ENCODE results near the gene HSPBAP1.

HSPBAP1 gene

GRCh38 chr3:122816587-122816986 lies 23.0 kb upstream of the HSPBAP1 start:
- Histone ChIP-seq H3K27me3 (replicated peaks in 2 of 5; ENCODE audit: control insufficient read depth in 4 of 5, insufficient read depth in 5 of 5, low read length in 4 of 5) (no peaks in the 10 kb centered on the region), H3K27ac (ENCODE audit: insufficient read depth in 1 of 2, low read depth in 1 of 2, low read length in 2 of 2, poor library complexity in 1 of 2, severe bottlenecking in 2 of 2) (no peak overlapping the region), H3K36me3 (ENCODE audit: control insufficient read depth in 4 of 4, insufficient read depth in 4 of 4, low read length in 3 of 4) (peaks cover 0 to 9% (median 3%) of the 10 kb centered on the region in 4 experiments), H3K4me1 (ENCODE audit: control extremely low read depth in 1 of 4, control insufficient read depth in 4 of 4, insufficient read depth in 4 of 4, low read length in 3 of 4) (no peaks in the 10 kb centered on the region), H3K4me3 (ENCODE audit: control insufficient read depth in 1 of 7, extremely low read depth in 1 of 7, insufficient read depth in 4 of 7, low read depth in 2 of 7, low read length in 6 of 7) (no peak overlapping the region), H3K9me3 (ENCODE audit: control extremely low read depth in 1 of 5, control insufficient read depth in 4 of 5, insufficient read depth in 2 of 5, low read depth in 1 of 5, low read length in 4 of 5) (no peaks in the 10 kb centered on the region)
- POLR2A ChIA-PET = no interaction called here
- CTCF ChIA-PET = no interaction called here
- no peak for DNase-seq
- 100% methylated on average over 2 of the region's 2 CpGs for WGBS (ENCODE audit: insufficient coverage)

DNA sequence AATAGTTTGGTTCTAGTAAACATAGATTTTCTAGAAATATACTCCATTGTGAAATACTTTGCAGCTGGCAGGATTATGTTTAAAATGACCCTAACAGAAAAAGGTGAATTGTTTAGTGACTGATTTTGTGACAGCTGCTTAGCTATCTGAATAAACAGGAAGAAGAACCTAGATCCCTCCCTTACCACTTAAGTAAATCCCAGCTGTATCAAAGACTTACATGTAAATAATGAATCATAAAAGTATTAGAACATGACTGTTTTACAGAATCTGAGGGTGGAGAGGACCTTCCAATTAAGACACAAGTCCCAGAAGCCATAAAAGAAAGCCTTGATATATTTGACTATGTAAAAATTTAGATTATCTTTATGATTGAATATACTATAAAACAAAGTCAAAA lies 17.1 kb upstream of the HSPBAP1 start:
- H3K27ac ChIP-seq (ENCODE audit: insufficient read depth in 1 of 2, low read depth in 1 of 2, low read length in 2 of 2, poor library complexity in 1 of 2, severe bottlenecking in 2 of 2) = no peak overlapping the region
- H3K4me1 ChIP-seq (ENCODE audit: control extremely low read depth in 1 of 4, control insufficient read depth in 4 of 4, insufficient read depth in 4 of 4, low read length in 3 of 4) = no peaks in the 10 kb centered on the region
- ChIA-PET POLR2A (no interaction called here), CTCF (no interaction called here)
- H3K9me3 ChIP-seq (ENCODE audit: control extremely low read depth in 1 of 5, control insufficient read depth in 4 of 5, insufficient read depth in 2 of 5, low read depth in 1 of 5, low read length in 4 of 5) = no peaks in the 10 kb centered on the region
- no peaks in the 10 kb centered on the region for H3K27me3 ChIP-seq (replicated peaks in 2 of 5; ENCODE audit: control insufficient read depth in 4 of 5, insufficient read depth in 5 of 5, low read length in 4 of 5)
- no peak overlapping the region for H3K4me3 ChIP-seq (ENCODE audit: control insufficient read depth in 1 of 7, extremely low read depth in 1 of 7, insufficient read depth in 4 of 7, low read depth in 2 of 7, low read length in 6 of 7)
- H3K36me3 ChIP-seq (ENCODE audit: control insufficient read depth in 4 of 4, insufficient read depth in 4 of 4, low read length in 3 of 4) = peaks cover 0 to 7% (median 3%) of the 10 kb centered on the region in 4 experiments
- DNase-seq = no peak

DNA sequence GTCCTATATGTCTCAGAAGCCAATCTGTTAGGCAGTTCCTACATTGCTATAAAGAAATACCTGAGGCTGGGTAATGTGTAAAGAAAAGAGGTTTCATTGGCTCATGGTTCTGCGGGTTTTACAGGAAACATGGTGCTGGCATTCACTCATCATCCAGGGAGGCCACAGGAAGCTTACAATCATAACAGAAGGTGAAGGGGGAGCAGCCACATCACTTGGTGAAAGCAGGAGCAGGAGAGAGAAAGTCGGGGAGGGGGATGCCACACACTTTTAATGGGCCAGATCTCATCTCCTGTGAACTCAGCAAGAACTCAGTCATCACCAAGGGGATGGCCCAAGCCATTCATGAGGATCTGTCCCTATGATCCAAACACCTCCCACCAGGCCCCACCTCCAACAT lies 10.3 kb upstream of the HSPBAP1 start:
- POLR2A ChIA-PET = no interaction called here
- no peak for DNase-seq
- CTCF ChIA-PET = interaction anchor here (1.0 kb wide), 1 partner anchor 49 kb away, joined by 3 read pairs; no protein-coding TSS in a partner anchor
- Histone ChIP-seq H3K36me3 (ENCODE audit: control insufficient read depth in 4 of 4, insufficient read depth in 4 of 4, low read length in 3 of 4) (peaks cover 0 to 7% (median 3%) of the 10 kb centered on the region in 4 experiments), H3K27me3 (replicated peaks in 2 of 5; ENCODE audit: control insufficient read depth in 4 of 5, insufficient read depth in 5 of 5, low read length in 4 of 5) (no peaks in the 10 kb centered on the region), H3K9me3 (ENCODE audit: control extremely low read depth in 1 of 5, control insufficient read depth in 4 of 5, insufficient read depth in 2 of 5, low read depth in 1 of 5, low read length in 4 of 5) (no peaks in the 10 kb centered on the region), H3K27ac (ENCODE audit: insufficient read depth in 1 of 2, low read depth in 1 of 2, low read length in 2 of 2, poor library complexity in 1 of 2, severe bottlenecking in 2 of 2) (no peak overlapping the region), H3K4me3 (ENCODE audit: control insufficient read depth in 1 of 7, extremely low read depth in 1 of 7, insufficient read depth in 4 of 7, low read depth in 2 of 7, low read length in 6 of 7) (no peak overlapping the region), H3K4me1 (ENCODE audit: control extremely low read depth in 1 of 4, control insufficient read depth in 4 of 4, insufficient read depth in 4 of 4, low read length in 3 of 4) (no peaks in the 10 kb centered on the region)
- WGBS (ENCODE audit: insufficient coverage) = 100% methylated on average over 2 of the region's 2 CpGs

DNA sequence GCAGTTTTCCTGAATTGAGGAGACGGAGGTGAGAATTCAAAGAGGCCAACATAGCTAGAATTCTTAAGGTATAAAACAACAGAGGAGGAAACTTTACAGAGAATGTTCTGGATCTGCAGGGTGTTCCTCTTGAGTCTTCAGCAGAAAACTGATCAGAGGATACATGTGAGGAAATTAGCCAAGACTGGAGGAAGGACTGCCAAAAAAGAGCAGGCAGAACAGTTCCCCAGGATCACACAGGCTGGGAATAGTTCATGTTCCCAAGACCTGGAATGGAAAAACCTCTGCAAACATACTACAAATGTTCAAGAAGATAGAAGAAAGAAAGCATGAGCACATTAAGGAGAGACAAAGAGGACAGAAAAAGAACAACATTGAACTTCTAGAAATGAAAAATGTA lies 8.7 kb upstream of the HSPBAP1 start:
- DNase-seq = no peak
- WGBS (ENCODE audit: insufficient coverage) = 100% methylated on average over 1 of the region's 1 CpG
- H3K9me3 ChIP-seq (ENCODE audit: control extremely low read depth in 1 of 5, control insufficient read depth in 4 of 5, insufficient read depth in 2 of 5, low read depth in 1 of 5, low read length in 4 of 5) = no peaks in the 10 kb centered on the region
- no peak overlapping the region for H3K4me3 ChIP-seq (ENCODE audit: control insufficient read depth in 1 of 7, extremely low read depth in 1 of 7, insufficient read depth in 4 of 7, low read depth in 2 of 7, low read length in 6 of 7)
- H3K4me1 ChIP-seq (ENCODE audit: control extremely low read depth in 1 of 4, control insufficient read depth in 4 of 4, insufficient read depth in 4 of 4, low read length in 3 of 4) = no peaks in the 10 kb centered on the region
- ChIA-PET POLR2A (no interaction called here), CTCF (no interaction called here)
- H3K27me3 ChIP-seq (replicated peaks in 2 of 5; ENCODE audit: control insufficient read depth in 4 of 5, insufficient read depth in 5 of 5, low read length in 4 of 5) = no peaks in the 10 kb centered on the region
- peaks cover 0 to 3% (median under 1%) of the 10 kb centered on the region in 4 experiments for H3K36me3 ChIP-seq (ENCODE audit: control insufficient read depth in 4 of 4, insufficient read depth in 4 of 4, low read length in 3 of 4)
- H3K27ac ChIP-seq (ENCODE audit: insufficient read depth in 1 of 2, low read depth in 1 of 2, low read length in 2 of 2, poor library complexity in 1 of 2, severe bottlenecking in 2 of 2) = no peak overlapping the region

- Histone ChIP-seq H3K27ac (ENCODE audit: insufficient read depth in 1 of 2, low read depth in 1 of 2, low read length in 2 of 2, poor library complexity in 1 of 2, severe bottlenecking in 2 of 2) (no peak overlapping the region), H3K4me3 (ENCODE audit: control insufficient read depth in 1 of 7, extremely low read depth in 1 of 7, insufficient read depth in 4 of 7, low read depth in 2 of 7, low read length in 6 of 7) (no peak overlapping the region), H3K27me3 (replicated peaks in 2 of 5; ENCODE audit: control insufficient read depth in 4 of 5, insufficient read depth in 5 of 5, low read length in 4 of 5) (no peaks in the 10 kb centered on the region), H3K36me3 (ENCODE audit: control insufficient read depth in 4 of 4, insufficient read depth in 4 of 4, low read length in 3 of 4) (peaks cover 0 to 3% (median 0%) of the 10 kb centered on the region in 4 experiments), H3K9me3 (ENCODE audit: control extremely low read depth in 1 of 5, control insufficient read depth in 4 of 5, insufficient read depth in 2 of 5, low read depth in 1 of 5, low read length in 4 of 5) (no peaks in the 10 kb centered on the region), H3K4me1 (ENCODE audit: control extremely low read depth in 1 of 4, control insufficient read depth in 4 of 4, insufficient read depth in 4 of 4, low read length in 3 of 4) (peaks cover 2 to 3% (median 3%) of the 10 kb centered on the region in 4 experiments)
- WGBS (ENCODE audit: insufficient coverage) = 100% methylated on average over 1 of the region's 3 CpGs
- CTCF ChIA-PET = interaction anchor here (1.1 kb wide), 1 partner anchor 31 kb away, joined by 3 read pairs; no protein-coding TSS in a partner anchor
- POLR2A ChIA-PET = no interaction called here
- no peak for DNase-seq
Measured at GRCh38 chr3:122800706-122801237, 7.1 kb upstream of the HSPBAP1 start.

GRCh38 chr3:122800031-122800430 lies 6.4 kb upstream of the HSPBAP1 start:
- peaks cover 0 to 3% (median 0%) of the 10 kb centered on the region in 4 experiments for H3K36me3 ChIP-seq (ENCODE audit: control insufficient read depth in 4 of 4, insufficient read depth in 4 of 4, low read length in 3 of 4)
- no peak for DNase-seq
- WGBS (ENCODE audit: insufficient coverage) = 92% methylated on average over 1 of the region's 1 CpG
- ChIA-PET POLR2A (no interaction called here), CTCF (interaction anchor here (1.1 kb wide), 1 partner anchor 30 kb away, joined by 3 read pairs; no protein-coding TSS in a partner anchor)
- H3K4me1 ChIP-seq (ENCODE audit: control extremely low read depth in 1 of 4, control insufficient read depth in 4 of 4, insufficient read depth in 4 of 4, low read length in 3 of 4) = peaks cover 3 to 9% (median 8%) of the 10 kb centered on the region in 4 experiments
- no peak overlapping the region for H3K27ac ChIP-seq (ENCODE audit: insufficient read depth in 1 of 2, low read depth in 1 of 2, low read length in 2 of 2, poor library complexity in 1 of 2, severe bottlenecking in 2 of 2)
- H3K4me3 ChIP-seq (ENCODE audit: control insufficient read depth in 1 of 7, extremely low read depth in 1 of 7, insufficient read depth in 4 of 7, low read depth in 2 of 7, low read length in 6 of 7) = no peak overlapping the region
- no peaks in the 10 kb centered on the region for H3K9me3 ChIP-seq (ENCODE audit: control extremely low read depth in 1 of 5, control insufficient read depth in 4 of 5, insufficient read depth in 2 of 5, low read depth in 1 of 5, low read length in 4 of 5)
- H3K27me3 ChIP-seq (replicated peaks in 2 of 5; ENCODE audit: control insufficient read depth in 4 of 5, insufficient read depth in 5 of 5, low read length in 4 of 5) = no peaks in the 10 kb centered on the region

DNA sequence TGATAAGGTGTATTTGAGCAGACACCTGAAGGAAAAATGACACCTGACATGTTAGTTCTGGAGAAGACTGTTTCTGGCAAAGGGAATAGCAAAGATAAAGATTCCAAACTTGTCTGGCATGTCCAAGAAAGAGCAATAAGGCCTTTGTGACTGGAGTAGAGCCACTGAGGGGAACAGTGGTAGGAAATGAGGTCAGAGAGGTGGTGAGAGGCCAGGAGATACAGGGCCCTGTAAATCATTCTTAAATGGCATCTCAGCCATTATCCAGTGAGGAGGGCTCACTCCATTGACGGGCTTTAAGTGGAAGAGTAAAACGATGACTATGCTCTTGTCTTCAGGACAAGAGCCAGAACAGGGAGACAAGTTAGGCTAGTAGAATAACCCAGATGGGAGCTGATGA lies 5.7 kb upstream of the HSPBAP1 start:
- ChIA-PET POLR2A (no interaction called here), CTCF (interaction anchor here (1.1 kb wide), 1 partner anchor 29 kb away, joined by 3 read pairs; no protein-coding TSS in a partner anchor)
- no peaks in the 10 kb centered on the region for H3K27me3 ChIP-seq (replicated peaks in 2 of 5; ENCODE audit: control insufficient read depth in 4 of 5, insufficient read depth in 5 of 5, low read length in 4 of 5)
- peaks cover 0 to 3% (median 0%) of the 10 kb centered on the region in 4 experiments for H3K36me3 ChIP-seq (ENCODE audit: control insufficient read depth in 4 of 4, insufficient read depth in 4 of 4, low read length in 3 of 4)
- WGBS (ENCODE audit: insufficient coverage) = 92% methylated on average over 2 of the region's 2 CpGs
- H3K27ac ChIP-seq (ENCODE audit: insufficient read depth in 1 of 2, low read depth in 1 of 2, low read length in 2 of 2, poor library complexity in 1 of 2, severe bottlenecking in 2 of 2) = no peak overlapping the region
- H3K4me3 ChIP-seq (ENCODE audit: control insufficient read depth in 1 of 7, extremely low read depth in 1 of 7, insufficient read depth in 4 of 7, low read depth in 2 of 7, low read length in 6 of 7) = no peak overlapping the region
- H3K4me1 ChIP-seq (ENCODE audit: control extremely low read depth in 1 of 4, control insufficient read depth in 4 of 4, insufficient read depth in 4 of 4, low read length in 3 of 4) = peaks cover 5 to 14% (median 12%) of the 10 kb centered on the region in 4 experiments
- H3K9me3 ChIP-seq (ENCODE audit: control extremely low read depth in 1 of 5, control insufficient read depth in 4 of 5, insufficient read depth in 2 of 5, low read depth in 1 of 5, low read length in 4 of 5) = no peaks in the 10 kb centered on the region
- DNase-seq = no peak
